Measurements from ENCODE around the gene FXYD5.
A peak's percentile ranks its signal among the peaks of the same experiment; 100 is the strongest.

Gene FXYD5

DNA sequence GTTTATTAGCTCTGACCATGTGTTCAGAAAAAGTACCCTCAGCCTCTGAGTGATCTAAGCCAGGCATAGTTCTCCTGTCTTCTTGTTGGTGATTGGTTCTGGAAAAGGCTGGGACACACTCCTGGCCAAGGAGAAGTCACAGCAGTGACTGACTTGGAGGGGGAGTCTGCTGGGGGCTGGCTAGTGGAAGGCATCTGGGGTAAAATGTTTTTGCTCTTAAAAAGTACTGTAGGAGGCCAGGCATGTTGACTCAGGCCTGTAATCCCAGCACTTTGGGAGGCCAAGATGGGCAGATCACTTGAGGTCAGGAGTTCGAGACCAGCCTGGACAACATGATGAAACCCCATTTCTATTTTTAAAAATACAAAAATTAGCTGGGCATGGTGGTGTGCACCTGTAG is 52.3 kb downstream of the FXYD5 start:
- no peak for FAIRE-seq
- DNase-seq (ENCODE audit: insufficient read length, low spot score) = no peak
- TF ChIP-seq POLR2A (IDR thresholded peaks at IDR 0.05; ENCODE audit: low read depth, low read length) = no peak

DNA sequence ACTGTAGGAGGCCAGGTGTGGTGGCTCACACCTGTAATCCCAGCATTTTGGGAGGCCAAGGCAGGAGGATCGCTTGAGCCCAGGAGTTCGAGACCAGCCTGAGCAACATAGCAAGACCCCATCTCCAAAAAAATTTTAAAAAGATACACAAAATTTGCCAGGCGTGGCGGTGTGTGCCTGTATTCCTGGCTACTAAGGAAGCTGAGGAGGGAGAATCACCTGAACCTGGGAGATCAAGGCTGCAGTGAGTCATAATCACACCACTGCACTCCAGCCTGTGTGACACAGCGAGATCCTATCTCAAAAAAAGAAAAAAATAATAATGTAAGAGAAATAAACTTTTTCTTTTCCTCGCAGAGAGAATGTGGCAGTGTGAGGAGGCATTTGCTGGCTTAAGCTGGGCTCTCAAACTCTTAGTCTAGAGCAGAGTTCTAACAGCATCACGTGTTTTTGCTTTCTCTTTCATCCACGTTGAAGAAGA is 52.9 kb downstream of the FXYD5 start:
- DNase-seq (ENCODE audit: insufficient read length, low spot score) (no peak), FAIRE-seq (no peak)
- no peak for TF ChIP-seq POLR2A (IDR thresholded peaks at IDR 0.05; ENCODE audit: low read depth, low read length)

DNA sequence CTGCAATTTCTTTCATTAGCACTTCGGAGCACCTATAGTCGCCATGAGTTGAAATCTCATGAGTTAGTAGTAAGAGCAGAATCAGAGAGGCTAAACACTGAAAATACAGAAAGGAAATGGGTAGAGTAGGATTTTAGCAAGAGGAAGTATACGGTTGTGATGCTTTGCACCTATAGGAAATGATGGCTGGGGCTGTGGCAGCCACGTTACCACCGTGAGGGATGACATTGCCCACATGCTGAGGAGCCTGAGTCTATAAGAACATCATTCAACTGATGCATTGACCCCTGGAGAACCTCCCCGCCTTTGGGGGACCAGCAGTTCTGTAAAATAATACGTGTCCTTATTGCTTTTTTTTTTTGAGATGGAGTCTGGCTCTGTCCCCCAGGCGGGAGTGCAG is 53.6 kb downstream of the FXYD5 start:
- no peak for TF ChIP-seq POLR2A (IDR thresholded peaks at IDR 0.05; ENCODE audit: low read depth, low read length)
- FAIRE-seq (no peak), DNase-seq (ENCODE audit: insufficient read length, low spot score) (no peak)

DNA sequence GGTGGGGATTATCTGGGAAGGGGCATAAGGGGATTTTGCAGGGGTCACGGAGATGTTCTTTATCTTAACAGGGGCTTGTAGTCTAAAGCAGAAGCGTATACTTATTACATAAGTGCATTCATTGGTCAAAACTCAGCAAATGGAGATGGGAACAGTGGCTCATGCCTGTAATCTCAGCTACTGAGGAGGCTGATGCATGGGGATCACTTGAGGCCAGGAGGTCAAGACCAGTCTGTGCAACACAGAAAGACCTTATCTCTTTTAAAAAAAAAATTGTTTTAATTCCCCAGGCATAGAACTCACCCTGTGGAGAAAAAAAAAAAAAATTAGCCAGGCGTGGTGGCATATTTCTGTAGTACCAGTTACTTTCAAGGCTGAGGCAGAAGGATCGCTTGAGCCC is 55.1 kb downstream of the FXYD5 start:
- no peak for FAIRE-seq
- TF ChIP-seq POLR2A (IDR thresholded peaks at IDR 0.05; ENCODE audit: low read depth, low read length) = no peak
- no peak for DNase-seq (ENCODE audit: insufficient read length, low spot score)

DNA sequence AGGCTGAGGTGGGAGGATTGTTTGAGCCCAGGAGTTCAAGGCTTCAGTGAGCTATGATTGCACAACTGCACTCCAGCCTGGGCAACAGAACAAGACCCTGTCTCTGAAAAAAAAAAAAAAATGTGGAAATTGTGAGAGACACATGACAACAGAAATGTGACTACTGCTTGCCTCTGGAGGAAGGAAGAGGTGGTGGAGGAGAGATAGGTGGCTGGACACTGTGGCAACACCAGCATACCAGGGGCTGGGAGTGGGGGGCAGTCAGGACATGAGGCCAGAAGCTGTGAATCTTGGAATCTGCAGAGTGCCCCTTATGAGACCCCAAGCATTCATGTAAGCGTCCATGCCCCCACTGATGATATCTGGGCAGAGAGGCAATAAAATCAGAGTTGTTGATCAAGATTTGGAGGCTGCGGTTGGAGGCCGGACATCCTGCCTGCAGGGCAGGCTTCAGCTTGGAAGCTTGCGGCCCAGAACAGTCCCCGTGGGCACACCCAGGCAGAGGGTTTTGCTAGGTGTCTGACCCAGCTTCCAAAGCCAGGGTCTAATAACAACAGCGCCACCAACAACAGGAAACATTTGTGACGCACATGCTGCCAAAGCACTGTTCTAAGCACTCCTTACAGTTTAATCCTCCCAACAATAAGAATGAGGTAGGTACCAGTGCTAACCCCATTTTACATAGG is 57.2 kb downstream of the FXYD5 start:
- no peak for TF ChIP-seq POLR2A (IDR thresholded peaks at IDR 0.05; ENCODE audit: low read depth, low read length)
- DNase-seq (ENCODE audit: insufficient read length, low spot score) (no peak), FAIRE-seq (no peak)

DNA sequence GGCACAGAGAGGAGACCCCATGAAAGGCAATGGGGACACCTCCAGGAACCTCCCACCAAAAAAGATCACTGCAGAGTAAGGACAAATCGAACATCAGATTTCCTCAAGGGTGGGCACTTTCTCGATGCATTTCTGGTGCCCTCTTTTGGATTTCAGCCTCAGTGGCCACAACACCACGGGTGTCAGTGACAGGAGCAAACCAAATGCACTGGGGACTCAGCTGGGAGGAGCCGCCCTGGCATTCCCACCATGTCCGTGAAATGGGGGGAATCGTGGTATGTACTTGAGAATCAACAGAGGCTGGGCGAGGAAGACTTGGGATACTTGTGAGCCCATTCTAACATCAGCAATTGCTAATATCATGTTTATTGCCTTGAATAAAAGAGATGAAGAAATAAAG is 57.7 kb downstream of the FXYD5 start:
- TF ChIP-seq POLR2A (IDR thresholded peaks at IDR 0.05; ENCODE audit: low read depth, low read length) = no peak
- DNase-seq (ENCODE audit: insufficient read length, low spot score) (no peak), FAIRE-seq (no peak)

DNA sequence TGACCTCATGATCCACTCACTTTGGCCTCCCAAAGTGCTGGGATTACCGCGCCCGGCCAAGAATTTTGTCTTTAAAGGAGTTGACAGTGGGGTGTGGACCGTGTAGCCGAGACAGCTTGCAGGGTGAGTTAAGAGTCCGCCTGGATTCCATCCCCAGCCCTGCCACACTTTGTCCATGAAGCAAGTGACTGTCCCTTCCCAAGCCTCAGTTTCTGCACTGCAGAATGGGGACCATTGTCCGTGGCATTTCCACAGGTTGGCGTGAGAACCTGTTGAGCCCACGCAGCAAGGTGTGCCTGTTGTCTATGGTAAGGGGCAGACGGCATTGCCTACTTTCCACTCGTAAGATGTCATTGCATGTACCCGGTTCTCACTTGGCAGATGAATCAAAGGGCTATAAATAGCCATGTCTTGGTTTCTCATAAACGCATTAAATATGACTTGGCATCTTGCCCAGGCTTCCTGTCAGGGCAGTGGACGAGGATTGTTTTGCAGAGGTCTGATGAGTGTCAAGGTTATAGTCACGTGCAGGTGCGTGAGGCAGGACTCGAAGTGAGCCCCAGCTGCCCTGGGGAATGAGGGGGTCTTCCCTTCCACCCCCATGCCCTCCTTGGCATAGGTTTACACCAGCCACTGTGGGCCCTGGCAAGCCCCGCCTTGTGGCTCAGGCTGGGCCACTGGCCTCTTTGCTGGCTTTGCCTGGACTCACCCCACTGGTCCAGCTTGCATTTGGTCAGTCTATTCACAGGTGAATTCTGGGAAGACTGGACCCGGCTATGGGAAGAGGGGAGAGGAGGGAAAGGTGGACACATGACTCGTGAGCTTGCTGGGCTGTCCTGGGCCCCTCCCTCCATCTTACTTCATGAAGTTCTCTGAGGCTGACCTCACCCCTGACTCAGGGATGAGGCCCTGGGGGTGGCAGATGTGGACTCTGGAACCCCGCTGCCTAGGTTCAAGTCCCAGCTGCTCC is 59.4 kb downstream of the FXYD5 start:
- no peak for FAIRE-seq
- peak; percentile 68 for DNase-seq (ENCODE audit: insufficient read length, low spot score)
- TF ChIP-seq POLR2A (IDR thresholded peaks at IDR 0.05; ENCODE audit: low read depth, low read length) = no peak

DNA sequence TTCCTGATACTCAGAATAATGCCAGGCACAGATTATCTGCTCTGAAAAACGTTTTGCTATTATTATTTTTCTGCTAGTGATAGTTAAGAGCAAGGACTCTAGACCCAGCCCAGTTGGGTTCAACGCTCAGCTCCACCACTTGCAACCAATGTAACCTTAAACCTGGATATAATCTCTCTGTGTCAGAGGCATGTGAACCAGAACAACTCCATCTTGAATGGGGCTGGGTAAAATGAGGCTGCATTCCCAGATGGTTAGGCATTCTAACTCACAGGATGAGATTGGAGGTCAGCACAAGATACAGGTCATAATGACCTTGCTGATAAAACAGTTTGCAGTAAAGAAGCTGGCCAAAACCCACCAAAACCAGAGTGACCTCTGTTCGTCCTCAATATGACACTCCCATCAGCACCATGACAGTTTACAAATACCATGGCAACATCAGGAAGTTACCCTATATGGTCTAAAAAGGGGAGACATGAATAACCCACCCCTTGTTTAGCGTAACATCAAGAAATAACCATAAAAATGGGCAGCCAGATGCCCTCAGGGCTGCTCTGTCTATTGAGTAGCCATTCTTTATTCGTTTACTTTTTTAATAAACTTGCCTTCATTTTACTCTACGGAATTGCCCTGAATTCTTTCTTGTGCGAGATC is 60.4 kb downstream of the FXYD5 start:
- no peak for TF ChIP-seq POLR2A (IDR thresholded peaks at IDR 0.05; ENCODE audit: low read depth, low read length)
- DNase-seq (ENCODE audit: insufficient read length, low spot score) (no peak), FAIRE-seq (no peak)

DNA sequence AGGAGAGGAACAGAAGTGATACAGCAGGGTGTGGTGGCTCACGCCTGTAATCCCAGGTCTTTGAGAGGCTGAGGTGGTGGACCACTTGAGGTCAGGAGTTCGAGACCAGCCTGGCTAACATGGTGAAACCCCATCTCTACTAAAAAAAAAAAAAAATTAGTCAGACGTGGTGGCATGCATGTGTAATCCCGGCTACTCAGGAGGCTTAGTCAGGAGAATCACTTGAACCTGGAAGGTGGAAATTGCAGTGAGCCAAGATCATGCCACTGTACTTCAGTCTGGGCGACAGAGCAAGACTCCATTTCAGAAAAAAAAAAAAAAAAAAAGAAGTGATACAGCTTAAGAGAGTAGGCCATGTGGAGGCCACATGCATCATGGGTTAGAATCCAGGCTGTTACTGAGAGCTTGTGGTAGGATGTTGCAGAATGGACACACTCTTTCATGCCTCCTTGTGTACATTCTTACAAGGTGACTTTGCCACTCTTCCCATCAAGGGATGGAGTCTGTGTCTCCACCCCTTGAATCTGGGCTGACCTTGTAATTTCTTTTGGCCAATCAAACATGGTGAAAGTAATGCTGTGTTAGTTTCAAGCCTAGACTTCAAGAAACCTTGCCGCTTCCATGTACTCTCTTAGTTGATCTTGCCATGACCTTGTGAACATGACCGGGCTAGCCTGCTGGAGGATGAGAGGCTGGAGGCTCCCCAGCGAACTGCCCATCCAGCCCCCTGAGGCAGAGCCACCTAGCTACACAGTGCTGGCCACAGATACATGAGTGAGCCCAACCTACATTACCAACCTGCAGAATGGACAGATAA is 61.7 kb downstream of the FXYD5 start:
- FAIRE-seq (no peak), DNase-seq (ENCODE audit: insufficient read length, low spot score) (no peak)
- TF ChIP-seq POLR2A (IDR thresholded peaks at IDR 0.05; ENCODE audit: low read depth, low read length) = no peak

DNA sequence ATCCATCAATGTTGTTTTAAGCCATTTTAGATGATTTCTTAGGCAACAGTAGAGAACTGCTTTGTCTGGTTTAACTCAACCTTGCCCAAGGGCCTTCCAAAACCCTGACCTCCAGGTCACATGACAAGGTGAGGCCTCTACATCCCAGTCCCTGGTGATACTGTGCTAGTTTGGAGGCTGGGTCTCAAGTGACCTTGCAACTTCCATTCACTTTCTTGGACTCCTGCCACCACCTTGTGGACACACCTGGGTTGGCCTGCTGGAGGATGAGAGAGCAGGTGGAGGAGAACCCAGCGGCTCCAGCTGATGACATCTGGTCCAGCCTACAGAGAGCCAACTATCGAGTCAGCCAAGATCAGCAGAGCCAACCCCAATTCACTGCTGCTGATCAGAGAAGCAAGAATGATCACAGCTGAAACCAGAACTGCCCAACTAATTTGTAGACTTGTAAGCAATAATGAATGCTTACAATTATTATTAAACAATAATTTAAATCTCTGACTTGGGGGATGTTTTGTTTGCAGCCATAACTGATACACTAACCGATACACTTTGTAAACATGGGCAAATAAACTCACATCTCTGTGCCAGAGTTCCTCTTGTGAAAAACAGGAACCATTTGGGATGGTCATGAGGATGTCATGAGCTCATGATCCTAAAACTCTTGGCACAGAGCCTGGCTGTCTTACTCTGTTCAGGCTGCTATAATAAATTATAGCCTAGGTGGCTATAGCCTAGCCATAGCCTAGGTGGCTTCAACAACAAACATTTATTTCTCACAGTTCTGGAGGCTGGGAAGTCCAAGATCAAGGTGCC is 62.5 kb downstream of the FXYD5 start:
- no peak for TF ChIP-seq POLR2A (IDR thresholded peaks at IDR 0.05; ENCODE audit: low read depth, low read length)
- FAIRE-seq (no peak), DNase-seq (ENCODE audit: insufficient read length, low spot score) (no peak)

DNA sequence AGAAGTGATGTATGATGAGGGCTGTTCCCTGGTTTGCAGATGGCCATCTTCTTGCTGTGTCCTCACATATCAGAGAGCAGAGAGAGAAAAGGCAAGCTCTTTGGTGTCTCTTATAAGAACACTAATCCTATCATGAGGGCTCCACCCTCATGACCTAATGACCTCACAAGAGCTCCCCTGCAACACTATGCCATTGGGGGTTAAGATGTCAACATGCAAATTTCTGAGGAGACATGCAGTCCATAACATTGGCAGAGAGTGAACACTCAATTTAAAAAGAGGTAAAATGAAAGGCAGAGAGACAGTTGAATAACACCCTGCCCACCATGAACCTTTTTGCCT is 63.1 kb downstream of the FXYD5 start:
- TF ChIP-seq POLR2A (IDR thresholded peaks at IDR 0.05; ENCODE audit: low read depth, low read length) = no peak
- FAIRE-seq (no peak), DNase-seq (ENCODE audit: insufficient read length, low spot score) (no peak)

DNA sequence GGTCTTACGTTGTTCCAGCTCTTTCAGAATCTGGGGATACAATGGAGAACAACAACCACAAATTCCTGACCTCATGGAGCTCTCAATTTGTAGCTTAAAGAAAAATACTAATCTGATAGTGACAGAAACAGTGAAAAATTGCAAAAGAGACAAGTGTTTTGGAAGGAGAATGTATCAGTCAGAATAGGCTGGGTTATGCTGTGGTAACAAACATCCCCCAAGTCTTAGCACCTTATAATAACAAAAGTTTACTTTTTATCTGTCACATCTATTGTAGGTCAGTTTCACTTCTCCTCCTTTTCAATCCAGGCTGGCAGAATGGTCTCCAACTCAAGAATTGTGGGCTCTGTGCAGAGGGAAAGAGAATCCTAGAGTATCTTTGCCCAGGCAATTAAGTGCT is 64.5 kb downstream of the FXYD5 start:
- FAIRE-seq = no peak
- DNase-seq (ENCODE audit: insufficient read length, low spot score) = no peak
- no peak for TF ChIP-seq POLR2A (IDR thresholded peaks at IDR 0.05; ENCODE audit: low read depth, low read length)

Data from H54 (cell line).